Mesendoderm (in vitro differentiated cells): ENCODE data around the gene ZFPM1.
A peak's percentile ranks its signal among the peaks of the same experiment; 100 is the strongest.

Source experiments
- DNase-seq: peaks from one replicate; pipeline ENCODE4 v3.0.0; 2013
- H2AK5ac ChIP-seq: 2 replicates; pipeline ENCODE4 v1.6.1; 2013; ENCODE audit warnings: low read length, inconsistent platforms
- H2BK120ac ChIP-seq: 2 replicates; pipeline ENCODE4 v1.6.1; 2013; ENCODE audit warnings: low read depth, mild to moderate bottlenecking, low read length, moderate library complexity, mixed read lengths
- H2BK15ac ChIP-seq: replicated peaks from 2 replicates; pipeline ENCODE4 v1.6.1; 2013; ENCODE audit warnings: low read depth, mild to moderate bottlenecking, moderate library complexity
- H2BK5ac ChIP-seq: 2 replicates; pipeline ENCODE4 v1.6.1; 2013; ENCODE audit warnings: low read length, inconsistent platforms
- H3K18ac ChIP-seq: 2 replicates; pipeline ENCODE4 v1.6.1; 2013; ENCODE audit warnings: mild to moderate bottlenecking, low read length, mixed read lengths
- H3K23ac ChIP-seq: one replicate; pipeline ENCODE4 v1.6.1; 2013; ENCODE audit warnings: low read length
- H3K27ac ChIP-seq: 2 replicates; pipeline ENCODE4 v1.5.1; 2013; ENCODE audit warnings: low read depth, mild to moderate bottlenecking, inconsistent platforms, low read length, moderate library complexity
- H3K27me3 ChIP-seq: 2 replicates; pipeline ENCODE4 v1.6.1; 2013; ENCODE audit warnings: low read length, control low read depth, mild to moderate bottlenecking, inconsistent platforms; ENCODE audit not compliant: insufficient read depth, poor library complexity
- H3K36me3 ChIP-seq: 2 replicates; pipeline ENCODE4 v1.6.1; 2013; ENCODE audit warnings: low read length, inconsistent platforms; ENCODE audit not compliant: control insufficient read depth, insufficient read depth
- H3K4ac ChIP-seq: one replicate; pipeline ENCODE4 v1.6.1; 2013; ENCODE audit warnings: low read depth, mild to moderate bottlenecking, low read length, moderate library complexity
- H3K4me1 ChIP-seq: 2 replicates; pipeline ENCODE4 v1.6.1; 2013; ENCODE audit warnings: low read depth, low read length, inconsistent platforms; ENCODE audit not compliant: control insufficient read depth
- H3K4me2 ChIP-seq: 2 replicates; pipeline ENCODE4 v1.6.1; 2013; ENCODE audit warnings: low read length
- H3K4me3 ChIP-seq: 2 replicates; pipeline ENCODE4 v1.5.1; 2013; ENCODE audit warnings: mild to moderate bottlenecking, low read length
- H3K56ac ChIP-seq: one replicate; pipeline ENCODE4 v1.6.1; 2013; ENCODE audit warnings: low read length
- H3K79me1 ChIP-seq: 2 replicates; pipeline ENCODE4 v1.6.1; 2013; ENCODE audit warnings: low read length, inconsistent platforms
- H3K79me2 ChIP-seq: 2 replicates; pipeline ENCODE4 v1.6.1; 2013; ENCODE audit warnings: mild to moderate bottlenecking, low read length; ENCODE audit not compliant: control insufficient read depth, insufficient read depth
- H3K9ac ChIP-seq: 2 replicates; pipeline ENCODE4 v1.6.1; 2013; ENCODE audit warnings: low read length, inconsistent platforms
- H4K5ac ChIP-seq: one replicate; pipeline ENCODE4 v1.6.1; 2013; ENCODE audit warnings: low read length
- H4K8ac ChIP-seq: one replicate; pipeline ENCODE4 v1.6.1; 2013; ENCODE audit warnings: low read depth, mild to moderate bottlenecking, control low read depth, low read length, moderate library complexity
- WGBS: extraction: QIAGEN DNeasy Blood & Tissue Kit; methylation state at CpG from one replicate; pipeline ENCODE4 v1.1.7; 2013; ENCODE audit warnings: low lambda C conversion rate, missing lambda C conversion rate; ENCODE audit not compliant: insufficient coverage; ENCODE audit errors: extremely low coverage; 5-methylcytosine and 5-hydroxymethylcytosine counted together

Gene ZFPM1

DNA sequence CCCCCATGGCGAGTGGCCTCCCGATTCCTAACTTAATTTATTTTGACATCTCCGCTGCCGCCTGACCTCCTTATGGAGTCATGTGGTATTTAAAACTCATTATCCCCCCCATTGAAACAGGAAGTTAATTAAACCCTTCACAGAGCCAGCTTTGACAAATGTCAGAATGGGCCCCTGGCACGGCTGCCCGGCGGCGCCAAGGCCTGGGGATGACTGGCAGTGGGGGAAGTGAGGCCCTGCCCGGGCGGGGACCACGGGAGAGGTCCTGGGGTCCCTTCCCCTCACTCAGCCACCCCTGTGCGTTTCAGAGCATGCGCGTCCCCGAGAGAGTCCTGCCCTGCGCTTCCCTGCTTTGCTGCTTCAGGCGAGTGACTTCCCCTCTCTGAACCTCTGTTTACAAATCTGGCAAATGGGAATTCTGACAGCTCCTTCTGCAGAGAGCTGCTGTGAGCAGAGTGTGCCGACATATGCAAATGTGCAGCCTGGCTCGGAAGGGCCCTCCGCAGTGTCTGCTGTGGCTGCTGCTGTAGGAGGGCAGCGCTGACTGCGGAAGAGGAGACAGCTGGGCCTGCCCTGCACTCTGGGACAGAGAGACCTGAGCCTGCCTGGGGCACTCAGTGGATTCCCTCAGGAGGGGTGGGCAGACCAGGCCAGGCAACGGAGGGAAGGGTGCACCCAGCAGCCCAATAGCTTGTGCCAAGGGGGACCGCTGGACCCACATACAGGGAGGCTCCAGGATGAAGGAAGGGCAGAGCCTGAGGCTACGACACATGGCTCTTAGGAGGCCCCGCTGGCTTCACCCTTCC is 4.4 kb upstream of the ZFPM1 start:
- H3K56ac ChIP-seq, result no peak overlapping the region
- H2AK5ac ChIP-seq, result no peak overlapping the region
- H3K18ac ChIP-seq, result no peak overlapping the region
- no peaks in the 10 kb centered on the region for H3K27me3 ChIP-seq
- H3K23ac ChIP-seq, result no peak overlapping the region
- no peak overlapping the region for H3K4ac ChIP-seq
- H3K9ac ChIP-seq, result no peak overlapping the region
- no peak overlapping the region for H2BK15ac ChIP-seq
- no peaks in the 10 kb centered on the region for H3K79me1 ChIP-seq
- no CpG with 5 or more reads among the region's 26 CpGs for WGBS
- H2BK120ac ChIP-seq, result no peak overlapping the region
- no peak overlapping the region for H3K4me2 ChIP-seq
- no peak for DNase-seq
- no peak overlapping the region for H2BK5ac ChIP-seq
- H4K5ac ChIP-seq, result no peak overlapping the region
- peaks cover 3% of the 10 kb centered on the region for H3K4me1 ChIP-seq
- no peak overlapping the region for H3K4me3 ChIP-seq
- H3K27ac ChIP-seq, result no peak overlapping the region
- H3K79me2 ChIP-seq, result no peaks in the 10 kb centered on the region
- no peak overlapping the region for H4K8ac ChIP-seq
- H3K36me3 ChIP-seq, result no peaks in the 10 kb centered on the region

DNA sequence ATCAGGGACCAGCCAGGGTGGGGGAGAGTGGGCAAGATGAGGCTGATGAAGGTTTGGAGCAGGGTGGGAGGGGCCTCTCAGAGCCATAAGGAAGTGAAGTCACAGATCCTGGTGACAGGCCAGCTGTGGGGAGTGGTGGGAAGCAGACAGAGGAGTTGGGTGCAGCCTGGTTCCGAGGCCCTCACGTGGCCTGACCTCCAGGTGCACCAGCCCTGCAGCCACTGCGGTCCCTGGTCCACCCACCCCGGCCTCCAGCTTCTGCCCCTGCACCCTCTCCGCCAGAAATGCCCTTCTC is 3.9 kb upstream of the ZFPM1 start:
- H3K27me3 ChIP-seq, result no peaks in the 10 kb centered on the region
- no peak overlapping the region for H3K4me2 ChIP-seq

DNA sequence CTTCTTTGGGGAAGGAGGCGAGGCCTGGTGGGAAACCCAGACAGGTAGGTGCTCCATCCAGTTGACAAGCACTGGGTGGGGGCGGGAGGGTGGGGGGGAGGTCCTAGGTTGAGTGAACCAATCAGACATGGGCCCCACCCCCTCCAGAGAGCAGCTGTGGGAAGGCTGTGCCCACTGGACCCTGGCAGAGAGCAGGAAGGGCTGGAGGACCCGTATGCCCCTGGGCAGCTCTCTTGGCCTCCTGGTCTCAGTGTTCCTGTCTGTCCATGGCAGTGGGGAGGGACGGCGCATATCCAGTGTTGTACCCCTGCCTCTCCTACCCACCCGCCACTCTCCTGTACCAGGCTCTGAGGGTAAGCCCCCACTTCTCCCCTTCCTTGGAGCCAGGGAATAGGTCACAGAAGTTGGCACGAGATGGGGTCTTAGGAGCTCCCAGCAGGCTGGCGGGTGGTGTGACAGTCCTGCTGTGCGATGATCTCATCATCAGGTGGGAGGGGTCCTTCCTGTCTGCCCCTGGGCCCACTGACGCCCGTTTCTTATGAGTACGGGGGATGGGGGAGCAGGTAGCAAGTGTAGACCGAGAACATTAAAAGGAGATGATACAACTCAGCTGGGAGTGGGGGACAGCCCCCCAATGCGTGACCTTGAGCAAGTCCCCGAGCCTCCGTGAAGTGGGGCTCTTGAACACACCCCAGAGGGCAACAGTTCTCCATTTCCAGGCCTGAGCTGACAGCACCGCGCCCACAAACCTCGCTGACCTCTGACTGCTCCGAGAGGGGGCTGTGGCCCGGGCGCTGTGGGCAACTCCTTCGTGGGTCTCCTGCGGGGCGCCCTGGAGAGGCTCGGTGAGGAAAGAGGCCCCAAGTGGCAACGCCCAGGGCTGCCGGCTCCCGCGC is 1.2 kb upstream of the ZFPM1 start:
- no peak overlapping the region for H3K4me2 ChIP-seq
- H4K8ac ChIP-seq, result peak overlapping the region; percentile 68
- no peak overlapping the region for H2BK5ac ChIP-seq
- H3K36me3 ChIP-seq, result no peaks in the 10 kb centered on the region
- no peak overlapping the region for H3K4me3 ChIP-seq
- no peak overlapping the region for H3K18ac ChIP-seq
- no peak overlapping the region for H3K27ac ChIP-seq
- peak overlapping the region; percentile 25 for H3K56ac ChIP-seq
- H2BK15ac ChIP-seq, result no peak overlapping the region
- H2BK120ac ChIP-seq, result no peak overlapping the region
- peaks cover 6% of the 10 kb centered on the region for H3K4me1 ChIP-seq
- H3K9ac ChIP-seq, result no peak overlapping the region
- no peak overlapping the region for H4K5ac ChIP-seq
- H3K4ac ChIP-seq, result no peak overlapping the region
- H3K27me3 ChIP-seq, result no peaks in the 10 kb centered on the region
- DNase-seq, result no peak
- no peaks in the 10 kb centered on the region for H3K79me1 ChIP-seq
- H2AK5ac ChIP-seq, result no peak overlapping the region
- H3K23ac ChIP-seq, result no peak overlapping the region
- WGBS, result no CpG with 5 or more reads among the region's 30 CpGs
- H3K79me2 ChIP-seq, result peaks cover 8% of the 10 kb centered on the region

More for the DNA sequence above, 3.9 kb upstream of the ZFPM1 start:
- no peak overlapping the region for H2BK15ac ChIP-seq
- H3K23ac ChIP-seq, result no peak overlapping the region
- H3K79me2 ChIP-seq, result no peaks in the 10 kb centered on the region
- no CpG with 5 or more reads among the region's 5 CpGs for WGBS
- H3K27ac ChIP-seq, result no peak overlapping the region
- no peak overlapping the region for H3K56ac ChIP-seq
- no peak overlapping the region for H4K5ac ChIP-seq
- H3K4me1 ChIP-seq, result peaks cover 3% of the 10 kb centered on the region
- no peaks in the 10 kb centered on the region for H3K36me3 ChIP-seq
- H3K18ac ChIP-seq, result no peak overlapping the region
- no peak overlapping the region for H3K9ac ChIP-seq
- H2BK120ac ChIP-seq, result no peak overlapping the region
- DNase-seq, result no peak
- no peak overlapping the region for H2BK5ac ChIP-seq
- H3K4me3 ChIP-seq, result no peak overlapping the region
- H3K79me1 ChIP-seq, result no peaks in the 10 kb centered on the region
- no peak overlapping the region for H2AK5ac ChIP-seq
- no peak overlapping the region for H3K4ac ChIP-seq
- H4K8ac ChIP-seq, result no peak overlapping the region

DNA sequence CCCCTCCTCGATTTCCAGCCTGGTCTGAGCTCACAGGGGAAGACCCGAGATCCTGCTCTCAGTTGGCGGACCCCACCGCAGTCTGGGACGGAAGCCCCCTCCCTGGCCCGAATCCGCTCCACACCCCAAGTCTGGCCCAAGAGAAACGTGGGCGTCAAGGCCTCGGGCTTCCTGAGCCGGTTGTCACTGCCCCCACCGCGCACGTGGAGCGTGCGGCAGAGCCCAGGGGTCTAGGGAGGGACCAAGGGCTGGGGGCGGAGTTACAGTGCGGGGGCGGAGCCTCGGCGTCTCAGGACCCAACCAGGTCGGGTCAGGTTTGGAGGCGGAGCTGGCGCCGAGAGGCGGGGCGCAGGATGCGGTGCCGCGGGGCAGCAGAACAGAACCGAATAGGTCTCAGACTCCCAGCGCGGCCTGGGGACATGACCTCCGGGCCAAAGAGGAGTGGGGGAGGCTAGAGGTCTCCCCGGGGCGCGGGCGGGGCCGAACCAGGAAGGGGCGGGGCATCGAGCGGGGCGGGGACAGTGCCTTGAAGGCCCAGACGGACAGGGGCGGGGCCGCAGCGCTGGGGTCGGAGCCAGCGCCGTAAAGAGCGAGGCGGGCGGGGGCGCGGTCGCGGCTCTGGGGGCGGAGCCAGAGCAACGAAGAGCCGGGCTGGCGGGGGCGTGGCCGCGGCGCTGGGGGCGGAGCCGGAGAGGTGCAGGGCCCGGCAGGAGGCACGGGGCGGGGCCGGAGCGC is 431 bp upstream of the ZFPM1 start:
- peaks cover 15% of the 10 kb centered on the region for H3K79me2 ChIP-seq
- H3K4me2 ChIP-seq, result peak overlapping the region; percentile 46
- H3K4me3 ChIP-seq, result peak overlapping the region; percentile 28
- H3K4ac ChIP-seq, result no peak overlapping the region
- no peak overlapping the region for H2BK15ac ChIP-seq
- H3K27me3 ChIP-seq, result no peaks in the 10 kb centered on the region
- H2BK120ac ChIP-seq, result no peak overlapping the region
- H3K79me1 ChIP-seq, result peaks cover 2% of the 10 kb centered on the region
- H4K5ac ChIP-seq, result no peak overlapping the region
- H3K18ac ChIP-seq, result peak overlapping the region; percentile 81
- no peak overlapping the region for H2AK5ac ChIP-seq
- H3K36me3 ChIP-seq, result no peaks in the 10 kb centered on the region
- H3K23ac ChIP-seq, result no peak overlapping the region
- no peak overlapping the region for H3K9ac ChIP-seq
- peaks cover 6% of the 10 kb centered on the region for H3K4me1 ChIP-seq
- H4K8ac ChIP-seq, result peak overlapping the region; percentile 68
- peak; percentile 96 for DNase-seq
- WGBS, result no CpG with 5 or more reads among the region's 72 CpGs
- no peak overlapping the region for H3K27ac ChIP-seq
- H2BK5ac ChIP-seq, result no peak overlapping the region
- H3K56ac ChIP-seq, result peak overlapping the region; percentile 85

DNA sequence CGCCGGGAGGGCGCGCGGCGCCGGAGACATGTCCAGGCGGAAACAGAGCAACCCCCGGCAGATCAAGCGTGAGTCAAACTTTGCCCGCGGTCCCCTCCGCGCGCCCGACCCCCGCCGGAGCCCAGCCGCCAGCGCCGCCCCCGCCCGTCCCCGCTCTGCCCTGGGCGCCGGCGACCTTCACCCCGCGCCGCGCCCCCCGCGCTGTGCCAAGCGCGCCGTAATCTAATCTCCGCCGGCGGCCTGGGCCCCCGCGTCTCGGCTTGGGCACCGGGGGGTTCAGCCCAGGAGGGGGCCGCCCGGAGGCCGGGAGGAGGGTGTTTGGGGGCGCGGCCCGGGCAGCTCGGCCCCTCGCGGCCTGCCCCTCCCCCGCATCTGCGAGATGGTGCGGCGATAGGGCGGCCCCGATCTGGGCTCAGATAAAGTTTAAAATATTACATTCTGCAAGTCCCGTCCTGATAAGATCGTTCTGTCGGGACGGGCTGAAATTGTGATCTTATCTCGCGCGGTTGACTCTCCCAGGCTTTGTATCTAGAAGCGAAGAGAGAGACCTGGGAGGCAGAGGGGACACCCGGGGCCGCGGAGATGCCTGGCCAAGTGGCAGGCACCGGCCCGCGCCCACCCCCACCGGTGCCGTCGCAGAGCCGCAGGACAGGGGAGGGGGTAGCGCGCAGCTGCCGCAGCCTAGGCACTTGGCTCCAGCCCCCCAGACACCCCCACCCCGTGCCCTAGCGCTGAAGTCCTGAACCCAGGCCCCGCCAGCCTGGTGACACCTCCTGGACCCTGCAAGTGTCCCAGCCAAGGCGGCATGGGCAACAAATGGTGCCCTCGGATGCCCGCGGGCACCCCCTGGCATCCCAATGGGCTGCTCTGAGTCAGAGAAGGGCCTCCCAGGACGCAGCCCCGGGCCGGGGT is 787 bp downstream of the ZFPM1 start:
- peak overlapping the region; percentile 70 for H3K4me2 ChIP-seq
- peak overlapping the region; percentile 48 for H3K27ac ChIP-seq
- H3K56ac ChIP-seq, result peak overlapping the region; percentile 85
- H3K79me2 ChIP-seq, result peaks cover 20% of the 10 kb centered on the region
- peak overlapping the region; percentile 73 for H3K18ac ChIP-seq
- peaks cover 6% of the 10 kb centered on the region for H3K4me1 ChIP-seq
- no peaks in the 10 kb centered on the region for H3K27me3 ChIP-seq
- no peak overlapping the region for H2AK5ac ChIP-seq
- peak overlapping the region; percentile 41 for H3K4me3 ChIP-seq
- H2BK15ac ChIP-seq, result no peak overlapping the region
- H2BK5ac ChIP-seq, result no peak overlapping the region
- peak overlapping the region; percentile 68 for H3K9ac ChIP-seq
- DNase-seq, result peak; percentile 81
- H3K36me3 ChIP-seq, result no peaks in the 10 kb centered on the region
- peak overlapping the region; percentile 24 for H3K23ac ChIP-seq
- no peak overlapping the region for H4K8ac ChIP-seq
- no peak overlapping the region for H2BK120ac ChIP-seq
- H3K4ac ChIP-seq, result peak overlapping the region; percentile 20
- H4K5ac ChIP-seq, result no peak overlapping the region
- H3K79me1 ChIP-seq, result peaks cover 8% of the 10 kb centered on the region
- WGBS, result no CpG with 5 or more reads among the region's 89 CpGs
